ENCODE data around the gene NAGLU.

- no peak for TF ChIP-seq GATA2 (CRISPR knock-in tag; IDR thresholded peaks at IDR 0.05)
- TF ChIP-seq CTCF (IDR thresholded peaks at IDR 0.05): peak; percentile 52
- TF ChIP-seq GABPA (IDR thresholded peaks at IDR 0.05; ENCODE audit: low read depth): peak; percentile 92
- TF ChIP-seq ZBTB33 (IDR thresholded peaks at IDR 0.05; ENCODE audit: borderline replicate concordance, low read depth): no peak
Measured at GRCh38 chr17:42577532-42578281, 41.7 kb downstream of the NAGLU start, which contains the start of gene PSMC3IP.
